GM12878 (cell line): ENCODE measurements around the gene MPP7.

Source experiments
- ATF7 ChIP-seq: fragments of 450-650 bp; IDR thresholded peaks from 2 replicates; pipeline ENCODE4 v1.6.1; 2016; ENCODE audit warnings: low read depth, mild to moderate bottlenecking
- DPF2 ChIP-seq: fragments of 450-650 bp; IDR thresholded peaks from 2 replicates; pipeline ENCODE4 v1.6.1; 2017; ENCODE audit warnings: mild to moderate bottlenecking
- EP300 ChIP-seq, 2 experiments: fragments of 150-350 bp in 1 of 2; IDR thresholded peaks; 2 replicates each; pipeline ENCODE4 v1.6.1; 2011 to 2012; ENCODE audit warnings: low read depth in 2 of 2, low read length in 2 of 2, borderline replicate concordance in 1 of 2, improper control_type of control experiment in 1 of 2, inconsistent platforms in 1 of 2; ENCODE audit not compliant: control insufficient read depth in 1 of 2
- FOS ChIP-seq: IDR thresholded peaks from 3 replicates; pipeline ENCODE4 v1.6.1; 2011; ENCODE audit warnings: borderline replicate concordance; ENCODE audit not compliant: insufficient read length; ENCODE audit errors: extremely low read depth
- POLR2AphosphoS5 ChIP-seq: IDR thresholded peaks from 2 replicates; pipeline ENCODE4 v1.6.1; 2011; ENCODE audit warnings: mild to moderate bottlenecking, low read length, inconsistent platforms
- SUZ12 ChIP-seq: fragments of 200-600 bp; sonication (generic); IDR thresholded peaks from one replicate; pipeline ENCODE4 v1.6.1; 2018; ENCODE audit warnings: antibody characterized with exemption, mild to moderate bottlenecking; ENCODE audit not compliant: unreplicated experiment
- TAF1 ChIP-seq: IDR thresholded peaks from 2 replicates; pipeline ENCODE4 v1.6.1; 2011; ENCODE audit warnings: mild to moderate bottlenecking, low read depth, low read length, borderline replicate concordance
- TF ChIP-seq, protein P1 (sequence below), 3 experiments: IDR thresholded peaks in 2 of 3; conservative IDR thresholded peaks in 1 of 3; 2 replicates each; pipeline ENCODE4 v1.5.1; 2011; ENCODE audit warnings: low read depth in 3 of 3, low read length in 3 of 3, mild to moderate bottlenecking in 3 of 3, control low read depth in 2 of 3, moderate library complexity in 2 of 3, inconsistent platforms in 1 of 3, mixed read lengths in 1 of 3; ENCODE audit not compliant: control insufficient read depth in 2 of 3, insufficient read depth in 1 of 3; ENCODE audit errors: extremely low read depth in 1 of 3
- TF ChIP-seq, protein P2 (sequence below): IDR thresholded peaks from 2 replicates; pipeline ENCODE4 v1.6.1; 2012; ENCODE audit warnings: low read depth, low read length, improper control_type of control experiment

DNA sequence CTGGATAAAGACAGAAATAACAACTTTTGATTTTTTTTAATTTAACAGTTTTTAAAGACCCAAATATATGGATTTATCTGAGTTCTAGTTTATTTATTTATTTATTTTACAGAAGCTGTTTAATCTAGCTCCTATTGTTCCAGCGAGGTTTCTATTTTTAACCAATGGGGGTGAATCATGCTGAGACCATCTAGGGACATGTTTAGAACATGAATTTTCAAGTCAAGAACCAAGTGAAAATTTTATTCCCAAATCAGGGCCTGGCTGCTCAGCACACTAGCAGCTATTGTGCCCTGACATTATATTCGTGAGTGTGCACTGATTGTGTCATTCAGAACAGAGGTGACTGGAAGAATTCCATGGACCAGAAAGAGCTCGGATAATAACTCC, 24.6 kb upstream of the MPP7 start:
- TF ChIP-seq, protein P1, sequence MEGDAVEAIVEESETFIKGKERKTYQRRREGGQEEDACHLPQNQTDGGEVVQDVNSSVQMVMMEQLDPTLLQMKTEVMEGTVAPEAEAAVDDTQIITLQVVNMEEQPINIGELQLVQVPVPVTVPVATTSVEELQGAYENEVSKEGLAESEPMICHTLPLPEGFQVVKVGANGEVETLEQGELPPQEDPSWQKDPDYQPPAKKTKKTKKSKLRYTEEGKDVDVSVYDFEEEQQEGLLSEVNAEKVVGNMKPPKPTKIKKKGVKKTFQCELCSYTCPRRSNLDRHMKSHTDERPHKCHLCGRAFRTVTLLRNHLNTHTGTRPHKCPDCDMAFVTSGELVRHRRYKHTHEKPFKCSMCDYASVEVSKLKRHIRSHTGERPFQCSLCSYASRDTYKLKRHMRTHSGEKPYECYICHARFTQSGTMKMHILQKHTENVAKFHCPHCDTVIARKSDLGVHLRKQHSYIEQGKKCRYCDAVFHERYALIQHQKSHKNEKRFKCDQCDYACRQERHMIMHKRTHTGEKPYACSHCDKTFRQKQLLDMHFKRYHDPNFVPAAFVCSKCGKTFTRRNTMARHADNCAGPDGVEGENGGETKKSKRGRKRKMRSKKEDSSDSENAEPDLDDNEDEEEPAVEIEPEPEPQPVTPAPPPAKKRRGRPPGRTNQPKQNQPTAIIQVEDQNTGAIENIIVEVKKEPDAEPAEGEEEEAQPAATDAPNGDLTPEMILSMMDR (IDR thresholded peaks at IDR 0.05 in 2 of 3, conservative IDR thresholded peaks at IDR 0.05 in 1 of 3; ENCODE audit: control insufficient read depth in 2 of 3, extremely low read depth in 1 of 3, insufficient read depth in 1 of 3, low read depth in 3 of 3, low read length in 3 of 3): no peak
- TF ChIP-seq, protein P2, sequence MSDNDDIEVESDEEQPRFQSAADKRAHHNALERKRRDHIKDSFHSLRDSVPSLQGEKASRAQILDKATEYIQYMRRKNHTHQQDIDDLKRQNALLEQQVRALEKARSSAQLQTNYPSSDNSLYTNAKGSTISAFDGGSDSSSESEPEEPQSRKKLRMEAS: no peak
- TF ChIP-seq DPF2 (no peak), TAF1 (no peak), SUZ12 (no peak), FOS (no peak), ATF7 (no peak), POLR2AphosphoS5 (no peak), EP300 (IDR thresholded peaks at IDR 0.05; ENCODE audit: borderline replicate concordance in 1 of 2, control insufficient read depth in 1 of 2, low read depth in 2 of 2, low read length in 2 of 2) (no peak)
